Measurements from ENCODE around the gene SSX2IP. TPM values are rescaled to one million over a fixed set of nuclear protein-coding genes. Genes with fewer than 3 reads are reported as not detected.

The SSX2IP gene
- total and polyA plus RNA-seq, 9 of the 15 experiments (the other 6 are each of a cell fraction or from before 2014, with no cell fraction given) = 20.6 to 96.7 (median 61.7) TPM

GRCh38 chr1:84724128-84724860, 34.0 kb upstream of the SSX2IP start (continued):
- no peak for TF ChIP-seq POLR2H (tag; IDR thresholded peaks at IDR 0.05; ENCODE audit: low read depth)
- TF ChIP-seq EP300 (IDR thresholded peaks at IDR 0.05; ENCODE audit: low read length) = no peak
- TF ChIP-seq, protein P1, sequence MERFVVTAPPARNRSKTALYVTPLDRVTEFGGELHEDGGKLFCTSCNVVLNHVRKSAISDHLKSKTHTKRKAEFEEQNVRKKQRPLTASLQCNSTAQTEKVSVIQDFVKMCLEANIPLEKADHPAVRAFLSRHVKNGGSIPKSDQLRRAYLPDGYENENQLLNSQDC (CRISPR knock-in tag; IDR thresholded peaks at IDR 0.05) = no peak
- TF ChIP-seq ZNF507 (tag; conservative IDR thresholded peaks at IDR 0.05) = no peak
- no peak for TF ChIP-seq ZBTB8A (IDR thresholded peaks at IDR 0.05; ENCODE audit: partially characterized antibody)
- no peak for TF ChIP-seq CREM (IDR thresholded peaks at IDR 0.05; ENCODE audit: low read depth)
- TF ChIP-seq ID3 (CRISPR knock-in tag; IDR thresholded peaks at IDR 0.05) = no peak
- no peak for TF ChIP-seq ID3 (tag; IDR thresholded peaks at IDR 0.05)
- TF ChIP-seq CXXC5 (CRISPR knock-in tag; IDR thresholded peaks at IDR 0.05) = peak; percentile 51; the same call in 1 of the 2 replicates
- TF ChIP-seq KDM5B (IDR thresholded peaks at IDR 0.05; ENCODE audit: insufficient replicate concordance, low read depth, low read length) = no peak
- TF ChIP-seq, protein P2, sequence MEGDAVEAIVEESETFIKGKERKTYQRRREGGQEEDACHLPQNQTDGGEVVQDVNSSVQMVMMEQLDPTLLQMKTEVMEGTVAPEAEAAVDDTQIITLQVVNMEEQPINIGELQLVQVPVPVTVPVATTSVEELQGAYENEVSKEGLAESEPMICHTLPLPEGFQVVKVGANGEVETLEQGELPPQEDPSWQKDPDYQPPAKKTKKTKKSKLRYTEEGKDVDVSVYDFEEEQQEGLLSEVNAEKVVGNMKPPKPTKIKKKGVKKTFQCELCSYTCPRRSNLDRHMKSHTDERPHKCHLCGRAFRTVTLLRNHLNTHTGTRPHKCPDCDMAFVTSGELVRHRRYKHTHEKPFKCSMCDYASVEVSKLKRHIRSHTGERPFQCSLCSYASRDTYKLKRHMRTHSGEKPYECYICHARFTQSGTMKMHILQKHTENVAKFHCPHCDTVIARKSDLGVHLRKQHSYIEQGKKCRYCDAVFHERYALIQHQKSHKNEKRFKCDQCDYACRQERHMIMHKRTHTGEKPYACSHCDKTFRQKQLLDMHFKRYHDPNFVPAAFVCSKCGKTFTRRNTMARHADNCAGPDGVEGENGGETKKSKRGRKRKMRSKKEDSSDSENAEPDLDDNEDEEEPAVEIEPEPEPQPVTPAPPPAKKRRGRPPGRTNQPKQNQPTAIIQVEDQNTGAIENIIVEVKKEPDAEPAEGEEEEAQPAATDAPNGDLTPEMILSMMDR (IDR thresholded peaks at IDR 0.05 in 2 of 3, conservative IDR thresholded peaks at IDR 0.05 in 1 of 3; ENCODE audit: insufficient read depth in 2 of 3, low read depth in 1 of 3, low read length in 3 of 3) = peak; percentile 86 to 93 (median 87)
- TF ChIP-seq MAFG (tag; conservative IDR thresholded peaks at IDR 0.05) = peak; percentile 59
- TF ChIP-seq, protein P3, sequence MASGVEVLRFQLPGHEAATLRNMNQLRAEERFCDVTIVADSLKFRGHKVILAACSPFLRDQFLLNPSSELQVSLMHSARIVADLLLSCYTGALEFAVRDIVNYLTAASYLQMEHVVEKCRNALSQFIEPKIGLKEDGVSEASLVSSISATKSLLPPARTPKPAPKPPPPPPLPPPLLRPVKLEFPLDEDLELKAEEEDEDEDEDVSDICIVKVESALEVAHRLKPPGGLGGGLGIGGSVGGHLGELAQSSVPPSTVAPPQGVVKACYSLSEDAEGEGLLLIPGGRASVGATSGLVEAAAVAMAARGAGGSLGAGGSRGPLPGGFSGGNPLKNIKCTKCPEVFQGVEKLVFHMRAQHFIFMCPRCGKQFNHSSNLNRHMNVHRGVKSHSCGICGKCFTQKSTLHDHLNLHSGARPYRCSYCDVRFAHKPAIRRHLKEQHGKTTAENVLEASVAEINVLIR (CRISPR knock-in tag; IDR thresholded peaks at IDR 0.05) = no peak
- TF ChIP-seq RBM39 (optimal IDR thresholded peaks at IDR 0.05; ENCODE audit: low read depth, low read length) = no peak
- TF ChIP-seq MCM3 (IDR thresholded peaks at IDR 0.05) = no peak
- no peak for TF ChIP-seq CLOCK (CRISPR knock-in tag; IDR thresholded peaks at IDR 0.05; ENCODE audit: borderline replicate concordance)
- TF ChIP-seq ZNF561 (CRISPR knock-in tag; conservative IDR thresholded peaks at IDR 0.05) = no peak
- TF ChIP-seq CTCFL (IDR thresholded peaks at IDR 0.05; ENCODE audit: borderline replicate concordance, insufficient read depth, low read depth, low read length, poor library complexity, severe bottlenecking) = peak; percentile 66

Measured in K562 (cell line).